Keratinocyte (primary cell): ENCODE measurements around the gene KRTAP3-1. TPM values are rescaled to one million over a fixed set of nuclear protein-coding genes. Genes with fewer than 3 reads are reported as not detected.

ENCODE experiments used
- DNase-seq: peaks from one replicate; pipeline ENCODE4 v3.0.0-alpha.2; 2011; ENCODE audit warnings: low read depth, missing footprints, low spot score
- FAIRE-seq: peaks from 2 replicates; lab custom pipeline; 2011; peaks lifted over from hg19 to GRCh38; lab: Jason Lieb, UNC
- H2AFZ ChIP-seq: 2 replicates; pipeline ENCODE4 v1.6.0; 2012; ENCODE audit warnings: low read length, control low read depth, inconsistent platforms; ENCODE audit not compliant: control insufficient read depth
- H3K27ac ChIP-seq: 2 replicates; pipeline ENCODE4 v1.5.1; 2011; ENCODE audit warnings: low read length; ENCODE audit not compliant: control insufficient read depth, insufficient read depth
- H3K27me3 ChIP-seq: 3 replicates; pipeline ENCODE4 v1.6.0; 2011; ENCODE audit warnings: low read length; ENCODE audit not compliant: control insufficient read depth, insufficient read depth; ENCODE audit errors: extremely low read depth
- H3K36me3 ChIP-seq, 2 experiments: 2 replicates in 1 of 2; 3 replicates in 1 of 2; pipeline ENCODE4 v1.5.1; 2011; ENCODE audit warnings: low read length in 2 of 2, mild to moderate bottlenecking in 1 of 2; ENCODE audit not compliant: control insufficient read depth in 2 of 2, insufficient read depth in 2 of 2; ENCODE audit errors: extremely low read depth in 1 of 2
- H3K4me1 ChIP-seq: 3 replicates; pipeline ENCODE4 v1.5.1; 2011; ENCODE audit warnings: low read length; ENCODE audit not compliant: control insufficient read depth, insufficient read depth; ENCODE audit errors: extremely low read depth
- H3K4me2 ChIP-seq: 3 replicates; pipeline ENCODE4 v1.6.0; 2011; ENCODE audit warnings: low read depth, low read length; ENCODE audit not compliant: control insufficient read depth, insufficient read depth; ENCODE audit errors: extremely low read depth
- H3K4me3 ChIP-seq, 3 experiments: fragments of 200-600 bp in 1 of 3; sonication (generic) in 1 of 3; 2 replicates in 2 of 3; 3 replicates in 1 of 3; pipeline ENCODE4 v1.5.1; 2011 to 2016; ENCODE audit warnings: low read length in 3 of 3, mild to moderate bottlenecking in 3 of 3, control low read depth in 2 of 3, inconsistent platforms in 1 of 3, low read depth in 1 of 3, mixed read lengths in 1 of 3, mixed run types in 1 of 3, moderate library complexity in 1 of 3; ENCODE audit not compliant: control insufficient read depth in 2 of 3, insufficient read depth in 2 of 3; ENCODE audit errors: extremely low read depth in 1 of 3
- H3K79me2 ChIP-seq: 2 replicates; pipeline ENCODE4 v1.6.0; 2012; ENCODE audit warnings: low read length; ENCODE audit not compliant: control insufficient read depth, insufficient read depth
- H3K9ac ChIP-seq: 3 replicates; pipeline ENCODE4 v1.6.0; 2011; ENCODE audit warnings: low read length; ENCODE audit not compliant: control insufficient read depth, insufficient read depth; ENCODE audit errors: extremely low read depth
- H3K9me1 ChIP-seq: 3 replicates; pipeline ENCODE4 v1.6.0; 2011; ENCODE audit warnings: low read length; ENCODE audit not compliant: control insufficient read depth, insufficient read depth; ENCODE audit errors: extremely low read depth
- H3K9me3 ChIP-seq: 2 replicates; pipeline ENCODE4 v1.5.1; 2012; ENCODE audit warnings: low read depth, low read length; ENCODE audit not compliant: control insufficient read depth
- H4K20me1 ChIP-seq: 3 replicates; pipeline ENCODE4 v1.6.0; 2011; ENCODE audit warnings: low read length; ENCODE audit not compliant: control insufficient read depth, insufficient read depth; ENCODE audit errors: extremely low read depth
- CTCF ChIP-seq, 3 experiments: IDR thresholded peaks in 1 of 3; conservative IDR thresholded peaks in 1 of 3; optimal IDR thresholded peaks in 1 of 3; 2 replicates in 2 of 3; 3 replicates in 1 of 3; pipeline versions ENCODE3 to v1.5.1; 2011; ENCODE audit warnings: low read length in 3 of 3, mild to moderate bottlenecking in 3 of 3, moderate library complexity in 2 of 3, control low read depth in 1 of 3, inconsistent platforms in 1 of 3; ENCODE audit not compliant: insufficient read depth in 2 of 3; ENCODE audit errors: extremely low read depth in 1 of 3
- EZH2 ChIP-seq: IDR thresholded peaks from one replicate; pipeline ENCODE4 v1.6.1; 2012; ENCODE audit warnings: inconsistent platforms, mild to moderate bottlenecking, low read length, moderate library complexity
- dilution Hi-C: fragments of 300-500 bp; cut with MboI; formaldehyde crosslinking; loops from one replicate; pipeline ENCODE4 v1.7.0; 2020; ENCODE audit warnings: low sequenced_read_pairs; ENCODE audit not compliant: extremely low pct_ligation_motif_present
- polyA plus RNA-seq, 5 experiments: library from polyadenylated mRNA; depleted of rRNA in 3 of 5; stranded (reverse) in 3 of 5; stranded (forward) in 1 of 5; unstranded in 1 of 5; fragments of >200 nt; gene quantifications; 1 replicate in 1 of 5; 2 replicates in 3 of 5; 3 replicates in 1 of 5; pipeline versions ENCODE4 v1.2.1 to v1.2.3, GENCODE V29; 2011 to 2012; ENCODE audit warnings: missing spikeins in 2 of 5, low read depth in 1 of 5, low replicate concordance in 1 of 5

The KRTAP3-1 gene
- polyA plus RNA-seq, 1 donor (not counting 4 experiments of a cell fraction or from before 2014, with no cell fraction given), result not detected

- no peaks in the 10 kb centered on the region for H3K9me3 ChIP-seq
- no peak overlapping the region for H3K27ac ChIP-seq
- FAIRE-seq (no peak), DNase-seq (no peak)
- no peaks in the 10 kb centered on the region for H3K9me1 ChIP-seq
- no peaks in the 10 kb centered on the region for H3K4me1 ChIP-seq
- H3K79me2 ChIP-seq, result no peaks in the 10 kb centered on the region
- no peaks in the 10 kb centered on the region for H3K27me3 ChIP-seq
- no peaks in the 10 kb centered on the region for H3K36me3 ChIP-seq
- no peak overlapping the region for H2AFZ ChIP-seq
- no peak for TF ChIP-seq EZH2
- no peak overlapping the region for H3K4me3 ChIP-seq
- no peak overlapping the region for H3K9ac ChIP-seq
- dilution Hi-C loops, result no loop called here
- no peaks in the 10 kb centered on the region for H4K20me1 ChIP-seq
- H3K4me2 ChIP-seq, result no peak overlapping the region
Measured at GRCh38 chr17:40993084-40993483, 15.8 kb downstream of the KRTAP3-1 start.

- dilution Hi-C loops, result no loop called here
- FAIRE-seq, result no peak
Measured at GRCh38 chr17:40992666-40993065, 16.3 kb downstream of the KRTAP3-1 start.

More at GRCh38 chr17:40992666-40993065, 16.3 kb downstream of the KRTAP3-1 start:
- H3K9me1 ChIP-seq, result no peaks in the 10 kb centered on the region
- no peaks in the 10 kb centered on the region for H4K20me1 ChIP-seq
- no peak overlapping the region for H3K27ac ChIP-seq
- TF ChIP-seq CTCF (optimal IDR thresholded peaks at IDR 0.05 in 1 of 3, IDR thresholded peaks at IDR 0.05 in 1 of 3, conservative IDR thresholded peaks at IDR 0.05 in 1 of 3; ENCODE audit: extremely low read depth in 1 of 3, insufficient read depth in 2 of 3, low read length in 3 of 3) (no peak), EZH2 (no peak)
- H3K4me2 ChIP-seq, result no peak overlapping the region
- DNase-seq, result no peak
- no peaks in the 10 kb centered on the region for H3K36me3 ChIP-seq
- no peaks in the 10 kb centered on the region for H3K79me2 ChIP-seq
- H2AFZ ChIP-seq, result no peak overlapping the region
- H3K4me1 ChIP-seq, result no peaks in the 10 kb centered on the region
- no peaks in the 10 kb centered on the region for H3K9me3 ChIP-seq
- no peak overlapping the region for H3K9ac ChIP-seq
- no peaks in the 10 kb centered on the region for H3K27me3 ChIP-seq
- no peak overlapping the region for H3K4me3 ChIP-seq
